GM18502 (cell line): ENCODE results near the gene GPANK1.

Experiments
- ATAC-seq: cut with Tn5 transposase; IDR thresholded peaks from one replicate; pipeline ENCODE4 v1.9.1; 2021; ENCODE audit warnings: mild to moderate bottlenecking; ENCODE audit not compliant: unreplicated experiment, poor library complexity

GPANK1 gene

GRCh38 chr6:31643818-31644454, 20.9 kb downstream of the GPANK1 start:
- ATAC-seq: no peak

- ATAC-seq: no peak
These were observed 21.8 kb downstream of the GPANK1 start for GRCh38 chr6:31642798-31643570.

GRCh38 chr6:31641370-31641769, 23.4 kb downstream of the GPANK1 start:
- no peak for ATAC-seq

GRCh38 chr6:31640612-31641011, 24.2 kb downstream of the GPANK1 start:
- no peak for ATAC-seq

- no peak for ATAC-seq
These were observed 25.3 kb downstream of the GPANK1 start for GRCh38 chr6:31639449-31639861.

- no peak for ATAC-seq
These were observed 25.8 kb downstream of the GPANK1 start for GRCh38 chr6:31639043-31639442.

GRCh38 chr6:31636698-31637596, 27.9 kb downstream of the GPANK1 start:
- no peak for ATAC-seq

- ATAC-seq: no peak
These were observed 29.7 kb downstream of the GPANK1 start for GRCh38 chr6:31634969-31635575.

- no peak for ATAC-seq
These were observed 30.7 kb downstream of the GPANK1 start for GRCh38 chr6:31634131-31634530.

- no peak for ATAC-seq
These were observed 31.4 kb downstream of the GPANK1 start for GRCh38 chr6:31633447-31633846.

- no peak for ATAC-seq
These were observed 32.4 kb downstream of the GPANK1 start for GRCh38 chr6:31632279-31632946.

- no peak for ATAC-seq
These were observed 33.0 kb downstream of the GPANK1 start for GRCh38 chr6:31631681-31632278.

- no peak for ATAC-seq
These were observed 33.6 kb downstream of the GPANK1 start for GRCh38 chr6:31631209-31631608.

GRCh38 chr6:31630177-31630934, 34.4 kb downstream of the GPANK1 start:
- ATAC-seq: no peak

- ATAC-seq: no peak
These were observed 35.8 kb downstream of the GPANK1 start for GRCh38 chr6:31629014-31629413.

- ATAC-seq: no peak
These were observed 37.0 kb downstream of the GPANK1 start for GRCh38 chr6:31627690-31628287.

GRCh38 chr6:31626952-31627351, 37.8 kb downstream of the GPANK1 start:
- no peak for ATAC-seq

- ATAC-seq: no peak
These were observed 40.7 kb downstream of the GPANK1 start for GRCh38 chr6:31624070-31624469.
